WERI-Rb-1 (cell line): ENCODE data around the gene CP.

Source experiments
- DNase-seq: peaks from one replicate; pipeline ENCODE4 v3.0.0-alpha.2; 2020
- H3K27ac ChIP-seq: fragments of 250-450 bp; sonication (Bioruptor Pico); 2 replicates; pipeline ENCODE4 v1.5.1; 2020; ENCODE audit warnings: mild to moderate bottlenecking, moderate library complexity
- H3K27me3 ChIP-seq: fragments of 250-450 bp; sonication (Bioruptor Pico); 2 replicates; pipeline ENCODE4 v1.5.1; 2021; ENCODE audit warnings: mild to moderate bottlenecking, low read depth, moderate library complexity; ENCODE audit not compliant: insufficient read depth, severe bottlenecking
- H3K36me3 ChIP-seq: fragments of 250-450 bp; sonication (Bioruptor Pico); 2 replicates; pipeline ENCODE4 v1.5.1; 2020; ENCODE audit warnings: mild to moderate bottlenecking, moderate library complexity
- H3K4me3 ChIP-seq: 2 replicates; pipeline ENCODE4 v1.5.1; 2011; ENCODE audit warnings: low read depth, mild to moderate bottlenecking, control low read depth, low read length
- H3K9me3 ChIP-seq: fragments of 250-450 bp; sonication (Bioruptor Pico); 2 replicates; pipeline ENCODE4 v1.5.1; 2021; ENCODE audit warnings: mild to moderate bottlenecking, moderate library complexity; ENCODE audit not compliant: severe bottlenecking
- TF ChIP-seq, protein P1 (sequence below): IDR thresholded peaks from 2 replicates; pipeline ENCODE4 v1.5.1; 2011; ENCODE audit warnings: low read depth, mild to moderate bottlenecking, control low read depth, inconsistent platforms, low read length

Gene CP

GRCh38 chr3:149186219-149186618, 35.4 kb downstream of the CP start:
- Histone ChIP-seq H3K9me3 (no peaks in the 10 kb centered on the region), H3K27ac (no peak overlapping the region), H3K27me3 (no peaks in the 10 kb centered on the region), H3K4me3 (no peak overlapping the region), H3K36me3 (no peaks in the 10 kb centered on the region)
- TF ChIP-seq, protein P1, sequence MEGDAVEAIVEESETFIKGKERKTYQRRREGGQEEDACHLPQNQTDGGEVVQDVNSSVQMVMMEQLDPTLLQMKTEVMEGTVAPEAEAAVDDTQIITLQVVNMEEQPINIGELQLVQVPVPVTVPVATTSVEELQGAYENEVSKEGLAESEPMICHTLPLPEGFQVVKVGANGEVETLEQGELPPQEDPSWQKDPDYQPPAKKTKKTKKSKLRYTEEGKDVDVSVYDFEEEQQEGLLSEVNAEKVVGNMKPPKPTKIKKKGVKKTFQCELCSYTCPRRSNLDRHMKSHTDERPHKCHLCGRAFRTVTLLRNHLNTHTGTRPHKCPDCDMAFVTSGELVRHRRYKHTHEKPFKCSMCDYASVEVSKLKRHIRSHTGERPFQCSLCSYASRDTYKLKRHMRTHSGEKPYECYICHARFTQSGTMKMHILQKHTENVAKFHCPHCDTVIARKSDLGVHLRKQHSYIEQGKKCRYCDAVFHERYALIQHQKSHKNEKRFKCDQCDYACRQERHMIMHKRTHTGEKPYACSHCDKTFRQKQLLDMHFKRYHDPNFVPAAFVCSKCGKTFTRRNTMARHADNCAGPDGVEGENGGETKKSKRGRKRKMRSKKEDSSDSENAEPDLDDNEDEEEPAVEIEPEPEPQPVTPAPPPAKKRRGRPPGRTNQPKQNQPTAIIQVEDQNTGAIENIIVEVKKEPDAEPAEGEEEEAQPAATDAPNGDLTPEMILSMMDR, result no peak
- no peak for DNase-seq

- DNase-seq, result no peak
- no peak overlapping the region for H3K4me3 ChIP-seq
- TF ChIP-seq, protein P1, result no peak
- H3K9me3 ChIP-seq, result no peaks in the 10 kb centered on the region
- H3K36me3 ChIP-seq, result no peaks in the 10 kb centered on the region
- H3K27ac ChIP-seq, result no peak overlapping the region
- H3K27me3 ChIP-seq, result no peaks in the 10 kb centered on the region
Measured at GRCh38 chr3:149181182-149181581, 40.4 kb downstream of the CP start.

- Histone ChIP-seq H3K27me3 (no peaks in the 10 kb centered on the region), H3K27ac (no peak overlapping the region), H3K4me3 (no peak overlapping the region), H3K9me3 (no peaks in the 10 kb centered on the region), H3K36me3 (no peaks in the 10 kb centered on the region)
- TF ChIP-seq, protein P1, result no peak
- DNase-seq, result no peak
Measured at GRCh38 chr3:149180057-149180573, 41.5 kb downstream of the CP start.

DNA sequence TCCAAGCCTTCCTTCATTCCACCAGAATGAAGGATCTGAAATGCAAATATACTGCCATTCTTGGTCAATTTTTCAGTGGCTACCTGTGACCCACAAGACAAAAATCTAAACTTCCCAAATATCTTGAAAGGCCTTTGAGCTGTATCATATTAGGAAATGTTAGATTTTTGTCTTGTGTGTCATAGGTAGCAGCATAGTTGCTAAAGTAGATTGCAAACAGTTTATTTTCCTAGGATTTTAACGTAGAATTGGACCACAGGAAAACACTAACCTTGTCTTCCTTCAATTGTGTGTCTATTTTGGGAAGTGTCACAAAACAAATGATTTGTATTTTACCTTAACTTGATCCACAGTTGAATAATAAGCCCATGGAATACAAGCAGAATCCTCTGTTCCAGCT, 42.4 kb downstream of the CP start:
- H3K36me3 ChIP-seq, result no peaks in the 10 kb centered on the region
- no peak for DNase-seq
- no peak overlapping the region for H3K4me3 ChIP-seq
- no peaks in the 10 kb centered on the region for H3K27me3 ChIP-seq
- TF ChIP-seq, protein P1, result no peak
- no peak overlapping the region for H3K27ac ChIP-seq
- no peaks in the 10 kb centered on the region for H3K9me3 ChIP-seq

GRCh38 chr3:149177122-149177521, 44.5 kb downstream of the CP start:
- TF ChIP-seq, protein P1, result no peak
- H3K27ac ChIP-seq, result no peak overlapping the region
- DNase-seq, result no peak
- no peaks in the 10 kb centered on the region for H3K27me3 ChIP-seq
- H3K36me3 ChIP-seq, result peaks cover 2% of the 10 kb centered on the region
- no peaks in the 10 kb centered on the region for H3K9me3 ChIP-seq
- H3K4me3 ChIP-seq, result no peak overlapping the region

- no peak overlapping the region for H3K27ac ChIP-seq
- H3K9me3 ChIP-seq, result no peaks in the 10 kb centered on the region
- no peak for DNase-seq
- H3K27me3 ChIP-seq, result no peaks in the 10 kb centered on the region
- TF ChIP-seq, protein P1, result no peak
- peaks cover 9% of the 10 kb centered on the region for H3K36me3 ChIP-seq
- no peak overlapping the region for H3K4me3 ChIP-seq
Measured at GRCh38 chr3:149174901-149175300, 46.7 kb downstream of the CP start.
